ENCODE data around the gene NAGLU.

DNA sequence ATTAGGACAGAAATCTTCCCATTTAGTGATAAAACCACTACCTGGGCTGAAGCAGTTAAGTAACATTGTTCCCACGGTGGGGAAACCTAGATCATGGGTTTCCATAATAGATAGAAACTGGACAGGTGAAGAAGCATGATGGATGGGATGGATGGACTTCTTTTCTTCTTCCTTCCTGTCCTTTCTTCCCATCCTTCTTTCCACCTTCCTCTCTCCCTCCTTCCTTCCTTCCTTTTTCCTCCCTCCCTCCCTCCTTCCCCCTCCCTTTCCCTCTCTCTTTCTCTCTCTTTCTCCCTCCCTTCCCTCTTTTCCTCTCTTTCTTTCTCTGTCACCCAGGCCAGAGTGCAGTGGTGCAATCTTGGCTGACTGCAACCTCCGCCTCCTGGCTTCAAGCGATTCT lies 38.4 kb downstream of the NAGLU start:
- TF ChIP-seq, protein P1, sequence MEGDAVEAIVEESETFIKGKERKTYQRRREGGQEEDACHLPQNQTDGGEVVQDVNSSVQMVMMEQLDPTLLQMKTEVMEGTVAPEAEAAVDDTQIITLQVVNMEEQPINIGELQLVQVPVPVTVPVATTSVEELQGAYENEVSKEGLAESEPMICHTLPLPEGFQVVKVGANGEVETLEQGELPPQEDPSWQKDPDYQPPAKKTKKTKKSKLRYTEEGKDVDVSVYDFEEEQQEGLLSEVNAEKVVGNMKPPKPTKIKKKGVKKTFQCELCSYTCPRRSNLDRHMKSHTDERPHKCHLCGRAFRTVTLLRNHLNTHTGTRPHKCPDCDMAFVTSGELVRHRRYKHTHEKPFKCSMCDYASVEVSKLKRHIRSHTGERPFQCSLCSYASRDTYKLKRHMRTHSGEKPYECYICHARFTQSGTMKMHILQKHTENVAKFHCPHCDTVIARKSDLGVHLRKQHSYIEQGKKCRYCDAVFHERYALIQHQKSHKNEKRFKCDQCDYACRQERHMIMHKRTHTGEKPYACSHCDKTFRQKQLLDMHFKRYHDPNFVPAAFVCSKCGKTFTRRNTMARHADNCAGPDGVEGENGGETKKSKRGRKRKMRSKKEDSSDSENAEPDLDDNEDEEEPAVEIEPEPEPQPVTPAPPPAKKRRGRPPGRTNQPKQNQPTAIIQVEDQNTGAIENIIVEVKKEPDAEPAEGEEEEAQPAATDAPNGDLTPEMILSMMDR (optimal IDR thresholded peaks at IDR 0.05 in 1 of 3, IDR thresholded peaks at IDR 0.05 in 1 of 3, conservative IDR thresholded peaks at IDR 0.05 in 1 of 3; ENCODE audit: extremely low read depth in 1 of 3, insufficient read depth in 2 of 3, low read length in 3 of 3): no peak
- TF ChIP-seq EZH2 (IDR thresholded peaks at IDR 0.05; ENCODE audit: low read length): no peak

All from keratinocyte (primary cell).